ENCODE data around the gene PAH.

DNA sequence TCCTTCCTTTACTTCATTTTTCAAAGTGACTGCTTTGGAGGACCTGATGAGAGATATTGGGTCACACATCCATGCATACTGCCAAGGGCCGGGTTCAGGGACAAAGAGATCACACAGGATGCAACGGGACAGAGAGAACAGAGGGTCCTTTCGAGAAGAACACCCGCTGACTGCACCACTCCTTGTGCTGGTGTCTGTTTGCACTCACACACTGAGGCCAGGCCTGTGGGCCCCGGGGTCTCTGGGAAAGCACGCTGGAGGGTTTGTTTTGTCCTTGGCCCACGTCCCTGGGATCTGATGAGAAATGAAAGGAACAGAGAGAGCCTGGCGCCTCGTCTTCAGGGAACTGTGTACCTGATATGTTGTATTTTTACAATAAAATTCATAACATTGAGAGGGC, 42.2 kb downstream of the PAH start:
- TF ChIP-seq, protein P1, sequence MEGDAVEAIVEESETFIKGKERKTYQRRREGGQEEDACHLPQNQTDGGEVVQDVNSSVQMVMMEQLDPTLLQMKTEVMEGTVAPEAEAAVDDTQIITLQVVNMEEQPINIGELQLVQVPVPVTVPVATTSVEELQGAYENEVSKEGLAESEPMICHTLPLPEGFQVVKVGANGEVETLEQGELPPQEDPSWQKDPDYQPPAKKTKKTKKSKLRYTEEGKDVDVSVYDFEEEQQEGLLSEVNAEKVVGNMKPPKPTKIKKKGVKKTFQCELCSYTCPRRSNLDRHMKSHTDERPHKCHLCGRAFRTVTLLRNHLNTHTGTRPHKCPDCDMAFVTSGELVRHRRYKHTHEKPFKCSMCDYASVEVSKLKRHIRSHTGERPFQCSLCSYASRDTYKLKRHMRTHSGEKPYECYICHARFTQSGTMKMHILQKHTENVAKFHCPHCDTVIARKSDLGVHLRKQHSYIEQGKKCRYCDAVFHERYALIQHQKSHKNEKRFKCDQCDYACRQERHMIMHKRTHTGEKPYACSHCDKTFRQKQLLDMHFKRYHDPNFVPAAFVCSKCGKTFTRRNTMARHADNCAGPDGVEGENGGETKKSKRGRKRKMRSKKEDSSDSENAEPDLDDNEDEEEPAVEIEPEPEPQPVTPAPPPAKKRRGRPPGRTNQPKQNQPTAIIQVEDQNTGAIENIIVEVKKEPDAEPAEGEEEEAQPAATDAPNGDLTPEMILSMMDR (conservative IDR thresholded peaks at IDR 0.05; ENCODE audit: low read depth, low read length) = no peak
- TF ChIP-seq POLR2A (IDR thresholded peaks at IDR 0.05; ENCODE audit: low read depth, low read length) (no peak), RAD21 (IDR thresholded peaks at IDR 0.05; ENCODE audit: low read length) (no peak)

Data from IMR-90 (cell line).